HepG2 (cell line): ENCODE measurements around the gene KLHDC8B. TPM values are rescaled to one million over a fixed set of nuclear protein-coding genes. Genes with fewer than 3 reads are reported as not detected.

Source experiments
- AGO1 ChIP-seq: fragments of 200-400 bp; formaldehyde crosslinking; IDR thresholded peaks from 2 replicates; pipeline ENCODE4 v1.6.1; 2017; ENCODE audit warnings: mild to moderate bottlenecking, low read depth, low read length, moderate library complexity; ENCODE audit not compliant: poor library complexity, severe bottlenecking
- FIP1L1 ChIP-seq: fragments of 200-400 bp; formaldehyde crosslinking; IDR thresholded peaks from 2 replicates; pipeline ENCODE4 v1.6.1; 2018; ENCODE audit warnings: low read depth, mild to moderate bottlenecking, low read length, moderate library complexity, borderline replicate concordance; ENCODE audit not compliant: insufficient read depth
- MXD4 ChIP-seq: IDR thresholded peaks from 2 replicates; pipeline ENCODE4 v1.6.1; 2016; ENCODE audit warnings: mild to moderate bottlenecking, missing biosample characterization, missing genetic modification reagents
- MYC ChIP-seq: sonication (generic); formaldehyde crosslinking; IDR thresholded peaks from 2 replicates; pipeline ENCODE4 v1.9.0; 2021; ENCODE audit warnings: missing genetic modification reagents, borderline replicate concordance
- POLR2AphosphoS2 ChIP-seq: IDR thresholded peaks from 2 replicates; pipeline ENCODE4 v1.6.1; 2011; ENCODE audit warnings: low read depth, low read length, improper control_type of control experiment
- POLR2AphosphoS5 ChIP-seq: IDR thresholded peaks from 2 replicates; pipeline ENCODE4 v1.6.1; 2012; ENCODE audit warnings: low read depth, low read length
- TCF12 ChIP-seq, 2 experiments: fragments of 450-650 bp in 1 of 2; sonication (generic) in 1 of 2; formaldehyde crosslinking in 1 of 2; IDR thresholded peaks; 2 replicates each; pipeline versions ENCODE4 v1.6.1 to v1.8.0; 2017 to 2022; ENCODE audit warnings: antibody characterized with exemption in 1 of 2, mild to moderate bottlenecking in 1 of 2, missing genetic modification reagents in 1 of 2, moderate library complexity in 1 of 2
- ZNF251 ChIP-seq: sonication (generic); formaldehyde crosslinking; IDR thresholded peaks from 2 replicates; pipeline ENCODE4 v1.9.0; 2021; ENCODE audit warnings: mild to moderate bottlenecking, missing genetic modification reagents
- ZNF768 ChIP-seq: sonication (generic); formaldehyde crosslinking; IDR thresholded peaks from 2 replicates; pipeline ENCODE4 v1.4.0; 2020; ENCODE audit warnings: missing genetic modification reagents
- ZNF788 ChIP-seq: sonication (generic); formaldehyde crosslinking; IDR thresholded peaks from 2 replicates; pipeline ENCODE4 v1.5.0; 2020; ENCODE audit warnings: mild to moderate bottlenecking, missing genetic modification reagents, borderline replicate concordance
- ZSCAN25 ChIP-seq: sonication (generic); formaldehyde crosslinking; IDR thresholded peaks from 2 replicates; pipeline ENCODE4 v1.8.0; 2022; ENCODE audit warnings: mild to moderate bottlenecking, missing genetic modification reagents
- ZSCAN29 ChIP-seq: sonication (generic); formaldehyde crosslinking; conservative IDR thresholded peaks from 2 replicates; pipeline ENCODE4 v1.4.0; 2020; ENCODE audit warnings: mild to moderate bottlenecking, missing genetic modification reagents
- polyA plus RNA-seq, 8 experiments: library from polyadenylated mRNA; depleted of rRNA in 3 of 8; stranded (reverse) in 7 of 8; unstranded in 1 of 8; fragments of >200 nt; fragmentation: Illumina TruSeq in 4 of 8; extraction: Trizol in 4 of 8; gene quantifications; 2 replicates each; pipeline versions ENCODE4 v1.2.1 to v1.2.3, GENCODE V29; 2011 to 2016; ENCODE audit warnings: low read depth in 4 of 8, missing spikeins in 1 of 8, mixed read lengths in 1 of 8; ENCODE audit not compliant: insufficient read depth in 1 of 8
- total RNA-seq, 5 experiments: library from RNA; depleted of rRNA; stranded (reverse); fragments of >200 nt; fragmentation: Illumina TruSeq; extraction: Trizol; gene quantifications; 2 replicates each; pipeline ENCODE4 v1.2.3, GENCODE V29; 2016; ENCODE audit warnings: low read depth in 1 of 5
- TF ChIP-seq, protein P1 (sequence below): sonication (generic); formaldehyde crosslinking; IDR thresholded peaks from 2 replicates; pipeline ENCODE4 v1.9.0; 2022; ENCODE audit warnings: low read depth, missing genetic modification reagents
- TF ChIP-seq, protein P2 (sequence below): sonication (generic); formaldehyde crosslinking; conservative IDR thresholded peaks from 2 replicates; pipeline ENCODE4 v1.4.0; 2020; ENCODE audit warnings: mild to moderate bottlenecking, missing genetic modification reagents, moderate library complexity
- TF ChIP-seq, protein P3 (sequence below): sonication (generic); formaldehyde crosslinking; IDR thresholded peaks from 2 replicates; pipeline ENCODE4 v1.4.0; 2020; ENCODE audit warnings: missing genetic modification reagents
- TF ChIP-seq, protein P4 (sequence below): sonication (generic); formaldehyde crosslinking; IDR thresholded peaks from 2 replicates; pipeline ENCODE4 v1.5.1; 2020; ENCODE audit warnings: mild to moderate bottlenecking, missing genetic modification reagents, moderate library complexity
- TF ChIP-seq, protein P5 (sequence below): sonication (generic); formaldehyde crosslinking; conservative IDR thresholded peaks from 2 replicates; pipeline ENCODE4 v1.4.0; 2020; ENCODE audit warnings: missing genetic modification reagents

KLHDC8B gene
- total and polyA plus RNA-seq, 2 of the 13 experiments (the other 11 are each of a cell fraction or from before 2014, with no cell fraction given) = 17.2 to 17.8 TPM

DNA sequence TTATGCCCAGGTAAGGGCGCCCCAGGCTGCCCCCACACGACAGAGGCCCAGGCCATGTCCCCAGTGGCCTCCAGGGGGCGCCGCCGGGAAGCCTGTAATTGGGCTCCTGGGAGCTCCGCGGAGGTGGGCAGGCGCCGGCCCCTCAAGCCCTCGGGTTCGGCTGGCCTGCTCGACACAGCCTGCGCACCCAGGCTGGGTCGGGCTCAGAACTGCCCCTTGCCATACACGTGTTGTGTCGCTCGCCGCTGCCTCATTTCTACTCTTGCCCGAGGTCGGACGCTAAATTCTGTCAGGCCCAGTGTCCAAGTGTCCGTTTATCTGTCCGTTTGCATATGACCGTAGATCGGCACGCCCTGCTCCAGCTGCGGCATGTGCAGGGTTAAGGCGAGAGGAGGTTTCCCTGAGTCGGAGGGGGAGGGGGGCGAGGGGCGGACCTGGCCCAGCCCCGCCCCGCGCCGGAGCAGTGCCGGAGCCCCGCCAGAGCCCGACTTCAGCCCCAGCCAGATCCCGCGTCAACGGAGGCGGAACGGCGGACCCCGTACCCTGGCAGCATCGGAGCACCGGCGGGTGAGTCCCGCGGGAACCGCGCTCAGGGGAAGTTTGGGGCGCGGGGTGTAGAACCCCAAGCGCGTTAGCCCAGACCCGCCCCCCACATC lies at the start of gene KLHDC8B (continued):
- TF ChIP-seq, protein P1, sequence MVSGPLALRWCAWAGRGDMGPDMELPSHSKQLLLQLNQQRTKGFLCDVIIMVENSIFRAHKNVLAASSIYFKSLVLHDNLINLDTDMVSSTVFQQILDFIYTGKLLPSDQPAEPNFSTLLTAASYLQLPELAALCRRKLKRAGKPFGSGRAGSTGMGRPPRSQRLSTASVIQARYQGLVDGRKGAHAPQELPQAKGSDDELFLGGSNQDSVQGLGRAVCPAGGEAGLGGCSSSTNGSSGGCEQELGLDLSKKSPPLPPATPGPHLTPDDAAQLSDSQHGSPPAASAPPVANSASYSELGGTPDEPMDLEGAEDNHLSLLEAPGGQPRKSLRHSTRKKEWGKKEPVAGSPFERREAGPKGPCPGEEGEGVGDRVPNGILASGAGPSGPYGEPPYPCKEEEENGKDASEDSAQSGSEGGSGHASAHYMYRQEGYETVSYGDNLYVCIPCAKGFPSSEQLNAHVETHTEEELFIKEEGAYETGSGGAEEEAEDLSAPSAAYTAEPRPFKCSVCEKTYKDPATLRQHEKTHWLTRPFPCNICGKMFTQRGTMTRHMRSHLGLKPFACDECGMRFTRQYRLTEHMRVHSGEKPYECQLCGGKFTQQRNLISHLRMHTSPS = peak; percentile 45; the same call in 1 of the 2 replicates
- TF ChIP-seq, protein P2, sequence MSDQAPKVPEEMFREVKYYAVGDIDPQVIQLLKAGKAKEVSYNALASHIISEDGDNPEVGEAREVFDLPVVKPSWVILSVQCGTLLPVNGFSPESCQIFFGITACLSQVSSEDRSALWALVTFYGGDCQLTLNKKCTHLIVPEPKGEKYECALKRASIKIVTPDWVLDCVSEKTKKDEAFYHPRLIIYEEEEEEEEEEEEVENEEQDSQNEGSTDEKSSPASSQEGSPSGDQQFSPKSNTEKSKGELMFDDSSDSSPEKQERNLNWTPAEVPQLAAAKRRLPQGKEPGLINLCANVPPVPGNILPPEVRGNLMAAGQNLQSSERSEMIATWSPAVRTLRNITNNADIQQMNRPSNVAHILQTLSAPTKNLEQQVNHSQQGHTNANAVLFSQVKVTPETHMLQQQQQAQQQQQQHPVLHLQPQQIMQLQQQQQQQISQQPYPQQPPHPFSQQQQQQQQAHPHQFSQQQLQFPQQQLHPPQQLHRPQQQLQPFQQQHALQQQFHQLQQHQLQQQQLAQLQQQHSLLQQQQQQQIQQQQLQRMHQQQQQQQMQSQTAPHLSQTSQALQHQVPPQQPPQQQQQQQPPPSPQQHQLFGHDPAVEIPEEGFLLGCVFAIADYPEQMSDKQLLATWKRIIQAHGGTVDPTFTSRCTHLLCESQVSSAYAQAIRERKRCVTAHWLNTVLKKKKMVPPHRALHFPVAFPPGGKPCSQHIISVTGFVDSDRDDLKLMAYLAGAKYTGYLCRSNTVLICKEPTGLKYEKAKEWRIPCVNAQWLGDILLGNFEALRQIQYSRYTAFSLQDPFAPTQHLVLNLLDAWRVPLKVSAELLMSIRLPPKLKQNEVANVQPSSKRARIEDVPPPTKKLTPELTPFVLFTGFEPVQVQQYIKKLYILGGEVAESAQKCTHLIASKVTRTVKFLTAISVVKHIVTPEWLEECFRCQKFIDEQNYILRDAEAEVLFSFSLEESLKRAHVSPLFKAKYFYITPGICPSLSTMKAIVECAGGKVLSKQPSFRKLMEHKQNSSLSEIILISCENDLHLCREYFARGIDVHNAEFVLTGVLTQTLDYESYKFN = peak; percentile 66
- peak; percentile 46 for TF ChIP-seq POLR2AphosphoS5
- peak; percentile 85; the same call in 1 of the 2 replicates for TF ChIP-seq MXD4 (CRISPR knock-in tag)
- TF ChIP-seq ZSCAN29 (CRISPR knock-in tag) = 0 out of 2 replicates have a peak, but pooled peaks have one; percentile 48
- TF ChIP-seq, protein P3, sequence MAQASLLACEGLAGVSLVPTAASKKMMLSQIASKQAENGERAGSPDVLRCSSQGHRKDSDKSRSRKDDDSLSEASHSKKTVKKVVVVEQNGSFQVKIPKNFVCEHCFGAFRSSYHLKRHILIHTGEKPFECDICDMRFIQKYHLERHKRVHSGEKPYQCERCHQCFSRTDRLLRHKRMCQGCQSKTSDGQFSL = no peak
- peak; percentile 80 for TF ChIP-seq ZSCAN25 (CRISPR knock-in tag)
- TF ChIP-seq MYC (CRISPR knock-in tag) = peak; percentile 79
- TF ChIP-seq ZNF251 = no peak
- TF ChIP-seq, protein P4, sequence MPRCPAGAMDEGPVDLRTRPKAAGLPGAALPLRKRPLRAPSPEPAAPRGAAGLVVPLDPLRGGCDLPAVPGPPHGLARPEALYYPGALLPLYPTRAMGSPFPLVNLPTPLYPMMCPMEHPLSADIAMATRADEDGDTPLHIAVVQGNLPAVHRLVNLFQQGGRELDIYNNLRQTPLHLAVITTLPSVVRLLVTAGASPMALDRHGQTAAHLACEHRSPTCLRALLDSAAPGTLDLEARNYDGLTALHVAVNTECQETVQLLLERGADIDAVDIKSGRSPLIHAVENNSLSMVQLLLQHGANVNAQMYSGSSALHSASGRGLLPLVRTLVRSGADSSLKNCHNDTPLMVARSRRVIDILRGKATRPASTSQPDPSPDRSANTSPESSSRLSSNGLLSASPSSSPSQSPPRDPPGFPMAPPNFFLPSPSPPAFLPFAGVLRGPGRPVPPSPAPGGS = peak; percentile 46; the same call in 1 of the 2 replicates
- no peak; the same call in 1 of the 2 replicates for TF ChIP-seq ZNF768 (CRISPR knock-in tag)
- TF ChIP-seq ZNF788 (CRISPR knock-in tag) = no peak; the same call in 1 of the 2 replicates
- TF ChIP-seq POLR2AphosphoS2 = no peak
- no peak for TF ChIP-seq TCF12 (IDR thresholded peaks at IDR 0.05)
- TF ChIP-seq TCF12 (CRISPR knock-in tag; IDR thresholded peaks at IDR 0.05) = 0 out of 2 replicates have a peak, but pooled peaks have one; percentile 34
- TF ChIP-seq, protein P5, sequence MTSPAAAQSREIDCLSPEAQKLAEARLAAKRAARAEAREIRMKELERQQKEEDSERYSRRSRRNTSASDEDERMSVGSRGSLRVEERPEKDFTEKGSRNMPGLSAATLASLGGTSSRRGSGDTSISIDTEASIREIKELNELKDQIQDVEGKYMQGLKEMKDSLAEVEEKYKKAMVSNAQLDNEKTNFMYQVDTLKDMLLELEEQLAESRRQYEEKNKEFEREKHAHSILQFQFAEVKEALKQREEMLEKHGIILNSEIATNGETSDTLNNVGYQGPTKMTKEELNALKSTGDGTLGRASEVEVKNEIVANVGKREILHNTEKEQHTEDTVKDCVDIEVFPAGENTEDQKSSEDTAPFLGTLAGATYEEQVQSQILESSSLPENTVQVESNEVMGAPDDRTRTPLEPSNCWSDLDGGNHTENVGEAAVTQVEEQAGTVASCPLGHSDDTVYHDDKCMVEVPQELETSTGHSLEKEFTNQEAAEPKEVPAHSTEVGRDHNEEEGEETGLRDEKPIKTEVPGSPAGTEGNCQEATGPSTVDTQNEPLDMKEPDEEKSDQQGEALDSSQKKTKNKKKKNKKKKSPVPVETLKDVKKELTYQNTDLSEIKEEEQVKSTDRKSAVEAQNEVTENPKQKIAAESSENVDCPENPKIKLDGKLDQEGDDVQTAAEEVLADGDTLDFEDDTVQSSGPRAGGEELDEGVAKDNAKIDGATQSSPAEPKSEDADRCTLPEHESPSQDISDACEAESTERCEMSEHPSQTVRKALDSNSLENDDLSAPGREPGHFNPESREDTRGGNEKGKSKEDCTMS = no peak
- TF ChIP-seq AGO1 = no peak
- no peak for TF ChIP-seq FIP1L1
